H1 (cell line): ENCODE measurements around the gene KRT78. TPM values are rescaled to one million over a fixed set of nuclear protein-coding genes. Genes with fewer than 3 reads are reported as not detected.
A peak's percentile ranks its signal among the peaks of the same experiment; 100 is the strongest.

Source experiments
- CBX8 ChIP-seq: fragments of 300-800, 300-1000 bp; sonication (generic); IDR thresholded peaks from 2 replicates; pipeline ENCODE4 v1.7.1; 2016; ENCODE audit warnings: low read depth, low read length, borderline replicate concordance
- CEBPB ChIP-seq: IDR thresholded peaks from 2 replicates; pipeline ENCODE4 v1.6.1; 2012; ENCODE audit warnings: low read depth, low read length
- CHD1 ChIP-seq: IDR thresholded peaks from 2 replicates; pipeline ENCODE4 v1.6.1; 2012; ENCODE audit warnings: low read depth, low read length, improper control_type of control experiment
- CHD2 ChIP-seq: IDR thresholded peaks from 2 replicates; pipeline ENCODE4 v1.6.1; 2012; ENCODE audit warnings: low read length, improper control_type of control experiment
- CREB1 ChIP-seq: IDR thresholded peaks from 2 replicates; pipeline ENCODE4 v1.6.1; 2012; ENCODE audit warnings: inconsistent platforms
- CTBP2 ChIP-seq: IDR thresholded peaks from 2 replicates; pipeline ENCODE4 v1.7.0; 2011; ENCODE audit warnings: borderline replicate concordance, mild to moderate bottlenecking, moderate library complexity, mixed read lengths, low read length; ENCODE audit not compliant: insufficient read depth, insufficient read length
- EP300 ChIP-seq, 2 experiments: IDR thresholded peaks; 1 replicate in 1 of 2; 2 replicates in 1 of 2; pipeline ENCODE4 v1.6.1; 2011 to 2012; ENCODE audit warnings: low read depth in 2 of 2, low read length in 2 of 2, mild to moderate bottlenecking in 2 of 2, borderline replicate concordance in 1 of 2, inconsistent platforms in 1 of 2, moderate library complexity in 1 of 2
- EZH2 ChIP-seq: fragments of 200-600 bp; sonication (generic); IDR thresholded peaks from 2 replicates; pipeline ENCODE4 v1.7.1; 2012; ENCODE audit warnings: low read depth, mild to moderate bottlenecking, moderate library complexity, low read length, inconsistent platforms; ENCODE audit not compliant: severe bottlenecking
- FOSL1 ChIP-seq: IDR thresholded peaks from 2 replicates; pipeline ENCODE4 v1.6.1; 2011; ENCODE audit warnings: mild to moderate bottlenecking, low read depth, low read length, moderate library complexity; ENCODE audit not compliant: insufficient read depth
- GTF2F1 ChIP-seq: IDR thresholded peaks from 2 replicates; pipeline ENCODE4 v1.6.1; 2012; ENCODE audit warnings: low read depth, low read length, improper control_type of control experiment, borderline replicate concordance
- HDAC2 ChIP-seq, 2 experiments: fragments of 300-600 bp in 1 of 2; sonication (generic) in 1 of 2; IDR thresholded peaks; 2 replicates each; pipeline ENCODE4 v1.6.1; 2011 to 2012; ENCODE audit warnings: low read depth in 2 of 2, low read length in 2 of 2, mild to moderate bottlenecking in 2 of 2, moderate library complexity in 2 of 2, borderline replicate concordance in 1 of 2, inconsistent platforms in 1 of 2
- KDM4A ChIP-seq: IDR thresholded peaks from one replicate; pipeline ENCODE4 v1.7.1; 2012; ENCODE audit warnings: low read depth, mild to moderate bottlenecking, moderate library complexity, low read length, inconsistent platforms; ENCODE audit not compliant: severe bottlenecking
- MAX ChIP-seq: IDR thresholded peaks from 2 replicates; pipeline ENCODE4 v1.6.1; 2012; ENCODE audit warnings: inconsistent platforms
- POLR2A ChIP-seq, 2 experiments: IDR thresholded peaks; 1 replicate in 1 of 2; 2 replicates in 1 of 2; pipeline ENCODE4 v1.6.1; 2011; ENCODE audit warnings: low read depth in 2 of 2, low read length in 2 of 2, mild to moderate bottlenecking in 2 of 2; ENCODE audit errors: control extremely low read depth in 1 of 2
- POLR2AphosphoS5 ChIP-seq: IDR thresholded peaks from 2 replicates; pipeline ENCODE4 v1.6.1; 2011; ENCODE audit warnings: low read depth, low read length
- RAD21 ChIP-seq, 2 experiments: IDR thresholded peaks in 1 of 2; conservative IDR thresholded peaks in 1 of 2; 2 replicates each; pipeline ENCODE4 v1.6.1; 2011; ENCODE audit warnings: low read depth in 2 of 2, low read length in 2 of 2, improper control_type of control experiment in 1 of 2, inconsistent platforms in 1 of 2, mild to moderate bottlenecking in 1 of 2, moderate library complexity in 1 of 2
- RBBP5 ChIP-seq: IDR thresholded peaks from 2 replicates; pipeline ENCODE4 v1.7.1; 2012; ENCODE audit warnings: low read depth, mild to moderate bottlenecking, inconsistent platforms, low read length, moderate library complexity, borderline replicate concordance
- RFX5 ChIP-seq: IDR thresholded peaks from 2 replicates; pipeline ENCODE4 v1.6.1; 2011; ENCODE audit warnings: low read depth, low read length, improper control_type of control experiment, borderline replicate concordance
- SIRT6 ChIP-seq: IDR thresholded peaks from one replicate; pipeline ENCODE4 v1.7.1; 2012; ENCODE audit warnings: low read length, inconsistent platforms
- SIX5 ChIP-seq: IDR thresholded peaks from 2 replicates; pipeline ENCODE4 v1.6.1; 2011; ENCODE audit warnings: mild to moderate bottlenecking, low read depth, low read length
- SRF ChIP-seq: IDR thresholded peaks from 2 replicates; pipeline ENCODE4 v1.6.1; 2011; ENCODE audit warnings: mild to moderate bottlenecking, low read depth, low read length, moderate library complexity
- TAF1 ChIP-seq: IDR thresholded peaks from 2 replicates; pipeline ENCODE4 v1.6.1; 2011; ENCODE audit warnings: mild to moderate bottlenecking, low read depth, low read length
- TAF7 ChIP-seq: optimal IDR thresholded peaks from 2 replicates; pipeline ENCODE3; 2011; ENCODE audit warnings: low read depth, mild to moderate bottlenecking, inconsistent platforms, low read length, moderate library complexity, borderline replicate concordance
- polyA plus RNA-seq, 7 experiments: library from polyadenylated mRNA; depleted of rRNA in 3 of 7; stranded (reverse) in 5 of 7; unstranded in 2 of 7; fragments of >200 nt in 5 of 7; fragments of 200-250 nt in 2 of 7; gene quantifications; 1 replicate in 5 of 7; 2 replicates in 1 of 7; 4 replicates in 1 of 7; pipeline versions ENCODE4 v1.2.1 to v1.2.3, GENCODE V29; 2011 to 2013; ENCODE audit warnings: missing spikeins in 2 of 7, mixed read lengths in 2 of 7
- total RNA-seq: library from RNA; stranded (reverse); fragmentation: NEBNext Ultra II Directional; extraction: Animal tissue kit (Norgen Biotek cat#: 25700); gene quantifications from 2 replicates; pipeline ENCODE4 v1.2.1, GENCODE V29; 2021
- TF ChIP-seq, protein P1 (sequence below): IDR thresholded peaks from 2 replicates; pipeline ENCODE4 v1.6.1; 2012; ENCODE audit warnings: inconsistent platforms

KRT78 gene
- total and polyA plus RNA-seq, 2 of the 8 experiments (the other 6 are each of a cell fraction or from before 2014, with no cell fraction given), result not detected

DNA sequence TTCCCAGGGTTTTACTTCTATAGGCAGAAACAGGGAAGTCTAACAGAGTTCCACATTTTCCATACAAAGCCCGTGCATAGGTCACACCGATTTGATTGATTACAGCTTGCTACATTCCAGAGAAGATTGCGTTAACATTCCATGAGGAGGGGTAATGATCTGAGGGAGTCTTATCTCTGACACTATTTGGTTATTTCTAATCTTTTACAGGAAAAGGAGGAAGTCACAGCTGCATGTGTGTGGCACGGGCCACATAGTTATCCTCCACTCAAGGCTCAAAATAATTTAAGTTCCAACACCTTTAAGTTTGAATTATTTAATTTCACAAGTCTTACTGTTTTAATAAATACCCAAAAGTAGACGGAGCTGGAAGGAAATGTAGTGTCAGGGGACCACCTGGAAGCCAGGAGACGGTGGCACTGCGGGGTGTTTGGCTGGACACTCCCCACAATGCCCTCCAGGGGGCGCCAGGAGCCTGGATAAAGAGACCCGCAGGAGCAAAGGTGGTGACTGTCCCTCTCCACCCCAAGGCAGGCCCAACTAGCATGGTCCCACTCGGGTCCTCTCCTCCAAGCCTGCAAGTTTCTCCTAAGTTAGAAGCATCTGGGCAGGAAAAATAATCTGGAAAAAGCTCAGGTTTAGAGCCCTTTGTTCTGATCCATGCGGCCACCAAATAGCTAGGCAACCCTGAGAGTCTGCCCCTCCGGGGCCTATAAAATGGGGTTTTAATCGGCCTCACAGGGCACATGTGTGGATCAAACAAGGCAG, 35.9 kb upstream of the KRT78 start (continued):
- TF ChIP-seq HDAC2 (IDR thresholded peaks at IDR 0.05; ENCODE audit: borderline replicate concordance in 1 of 2, low read depth in 2 of 2, low read length in 2 of 2) (no peak), GTF2F1 (no peak), SIRT6 (no peak), CEBPB (no peak), TAF7 (no peak), SRF (no peak), EP300 (IDR thresholded peaks at IDR 0.05; ENCODE audit: borderline replicate concordance in 1 of 2, low read depth in 2 of 2, low read length in 2 of 2) (no peak), CHD2 (no peak), CBX8 (no peak), POLR2AphosphoS5 (no peak), RBBP5 (no peak), CTBP2 (no peak), SIX5 (no peak), EZH2 (no peak), FOSL1 (no peak), CHD1 (no peak), RFX5 (no peak), CREB1 (0 out of 2 replicates have a peak, but pooled peaks have one; percentile 20), POLR2A (IDR thresholded peaks at IDR 0.05; ENCODE audit: control extremely low read depth in 1 of 2, low read depth in 2 of 2, low read length in 2 of 2) (no peak), KDM4A (no peak), RAD21 (IDR thresholded peaks at IDR 0.05 in 1 of 2, conservative IDR thresholded peaks at IDR 0.05 in 1 of 2; ENCODE audit: low read depth in 2 of 2, low read length in 2 of 2) (peak; percentile 99), TAF1 (no peak), MAX (no peak)
- TF ChIP-seq, protein P1, sequence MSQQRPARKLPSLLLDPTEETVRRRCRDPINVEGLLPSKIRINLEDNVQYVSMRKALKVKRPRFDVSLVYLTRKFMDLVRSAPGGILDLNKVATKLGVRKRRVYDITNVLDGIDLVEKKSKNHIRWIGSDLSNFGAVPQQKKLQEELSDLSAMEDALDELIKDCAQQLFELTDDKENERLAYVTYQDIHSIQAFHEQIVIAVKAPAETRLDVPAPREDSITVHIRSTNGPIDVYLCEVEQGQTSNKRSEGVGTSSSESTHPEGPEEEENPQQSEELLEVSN, result no peak
